Kidney (tissue), 14 donors: ENCODE data around the gene MAGEA6. TPM values are rescaled to one million over a fixed set of nuclear protein-coding genes. Genes with fewer than 3 reads are reported as not detected.

Source experiments
- DNase-seq, 5 donors: peaks; one replicate each; pipeline ENCODE4 v3.0.0-alpha.2; 2013 to 2020
- FAIRE-seq: peaks from 2 replicates; lab custom pipeline; 2012; peaks lifted over from hg19 to GRCh38; lab: Jason Lieb, UNC
- H3K27ac ChIP-seq, 2 donors: one replicate each; pipeline ENCODE4 v1.7.0; 2013; ENCODE audit warnings: low read depth in 2 of 2, low read length in 2 of 2, inconsistent platforms in 1 of 2
- H3K27me3 ChIP-seq: one replicate; pipeline ENCODE4 v1.7.1; 2013; ENCODE audit warnings: low read length, inconsistent platforms; ENCODE audit not compliant: control insufficient read depth, insufficient read depth
- H3K36me3 ChIP-seq, 3 donors: one replicate each; pipeline versions ENCODE4 v1.7.0 to v1.7.1; 2013; ENCODE audit warnings: low read length in 3 of 3, control low read depth in 1 of 3, inconsistent platforms in 1 of 3; ENCODE audit not compliant: insufficient read depth in 3 of 3, control insufficient read depth in 2 of 3
- H3K4me1 ChIP-seq, 3 donors: one replicate each; pipeline versions ENCODE4 v1.7.0 to v1.7.1; 2013; ENCODE audit warnings: low read length in 3 of 3, inconsistent platforms in 1 of 3, low read depth in 1 of 3; ENCODE audit not compliant: control insufficient read depth in 2 of 3, insufficient read depth in 2 of 3
- H3K4me3 ChIP-seq, 3 donors: one replicate each; pipeline versions ENCODE4 v1.7.0 to v1.8.1; 2013; ENCODE audit warnings: low read length in 3 of 3, control low read depth in 1 of 3, inconsistent platforms in 1 of 3
- H3K9ac ChIP-seq, 3 donors: one replicate each; pipeline versions ENCODE4 v1.7.0 to v1.7.1; 2013; ENCODE audit warnings: low read length in 3 of 3, control low read depth in 1 of 3, inconsistent platforms in 1 of 3
- H3K9me3 ChIP-seq, 3 donors: one replicate each; pipeline versions ENCODE4 v1.7.0 to v1.7.1; 2013; ENCODE audit warnings: low read length in 3 of 3, control low read depth in 1 of 3, inconsistent platforms in 1 of 3; ENCODE audit not compliant: control insufficient read depth in 2 of 3, insufficient read depth in 1 of 3
- CTCF ChIP-seq: IDR thresholded peaks from 3 replicates; pipeline ENCODE4 v1.5.1; 2012; ENCODE audit warnings: mild to moderate bottlenecking, moderate library complexity, borderline replicate concordance; ENCODE audit not compliant: insufficient read depth; ENCODE audit errors: extremely low read depth
- intact Hi-C: fragments of 100-400 bp; cut with DNase I; formaldehyde crosslinking; loops from one replicate; pipeline ENCODE4 v1.11.1; 2022
- polyA plus RNA-seq: library from polyadenylated mRNA; stranded (reverse); fragments of 350-450 nt; fragmentation: Illumina TruSeq; extraction: RNeasy Lipid Tissue Mini Kit (QIAGEN cat#74804); gene quantifications from one replicate; pipeline ENCODE4 v1.2.3, GENCODE V29; 2014; ENCODE audit warnings: low read depth, low replicate concordance; ENCODE audit not compliant: insufficient read depth
- total RNA-seq: library from RNA; stranded (reverse); fragmentation: NEBNext Ultra II Directional; extraction: Animal tissue kit (Norgen Biotek cat#: 25700); gene quantifications from one replicate; pipeline ENCODE4 v1.2.1, GENCODE V29; 2021
- donor health status: control.
- donor health status: control.
- donor health status: control.
- donor health status: control.
- donor health status: control.
- donor health status: DM: yes; HTN: yes; CAD: no.
- donor health status: Normal renal cell carcinoma (clear cell type).

The MAGEA6 gene
- total and polyA plus RNA-seq, 2 donors from 2014 or later = not detected

DNA sequence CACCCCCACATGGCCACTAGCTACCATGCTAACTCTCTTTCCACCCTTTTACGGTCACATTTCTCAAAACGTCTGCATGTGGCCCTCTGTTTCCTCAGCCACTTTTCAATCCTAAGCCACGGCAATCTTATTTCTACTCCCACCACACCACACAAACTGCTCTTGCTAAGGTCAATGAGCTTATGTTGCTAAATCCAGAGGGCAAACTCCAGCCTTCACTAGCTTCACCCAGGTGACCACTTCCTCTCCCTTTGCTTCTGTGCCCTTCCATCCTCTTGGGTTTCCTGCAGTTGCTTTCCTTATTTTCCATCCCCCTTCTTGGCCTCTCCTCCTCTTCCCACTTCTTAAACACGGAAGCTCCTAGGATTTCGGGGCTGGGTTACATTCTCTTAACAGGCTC lies 44.6 kb upstream of the MAGEA6 start:
- DNase-seq = peak in 1 of 5 donors; percentile 14
- no peak for FAIRE-seq
- intact Hi-C loops = no loop called here

DNA sequence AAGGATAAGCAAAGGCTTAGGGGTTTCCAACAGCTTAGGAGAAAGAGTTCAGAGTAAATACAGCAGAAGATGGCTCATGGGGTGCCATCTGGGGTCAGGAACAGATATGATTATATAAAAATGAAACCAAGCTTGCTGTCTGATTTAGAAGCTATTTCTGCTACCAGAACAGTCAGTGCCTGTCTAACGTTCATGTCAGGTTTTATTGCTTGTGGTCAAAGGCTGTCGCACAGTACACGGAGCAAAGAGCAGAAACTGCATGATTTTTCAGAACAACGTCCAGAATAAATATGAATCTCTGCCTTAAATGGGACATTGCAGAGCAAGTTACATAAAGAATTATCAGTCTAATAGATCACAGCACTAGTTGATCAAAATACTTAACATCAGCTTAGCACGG lies 43.7 kb upstream of the MAGEA6 start:
- intact Hi-C loops = no loop called here
- H3K4me1 ChIP-seq = no peaks in the 10 kb centered on the region
- no peak overlapping the region for H3K4me3 ChIP-seq
- no peaks in the 10 kb centered on the region for H3K9me3 ChIP-seq
- TF ChIP-seq CTCF = no peak
- no peaks in the 10 kb centered on the region for H3K36me3 ChIP-seq
- H3K9ac ChIP-seq = no peak overlapping the region
- no peak overlapping the region for H3K27ac ChIP-seq
- FAIRE-seq (no peak), DNase-seq (peak in 1 of 5 donors; percentile 29)
- no peaks in the 10 kb centered on the region for H3K27me3 ChIP-seq

More for the DNA sequence above, 44.6 kb upstream of the MAGEA6 start:
- no peaks in the 10 kb centered on the region for H3K36me3 ChIP-seq
- H3K27me3 ChIP-seq = no peaks in the 10 kb centered on the region
- no peak overlapping the region for H3K27ac ChIP-seq
- no peak overlapping the region for H3K4me3 ChIP-seq
- H3K4me1 ChIP-seq = no peaks in the 10 kb centered on the region
- no peak for TF ChIP-seq CTCF
- no peak overlapping the region for H3K9ac ChIP-seq
- H3K9me3 ChIP-seq = no peaks in the 10 kb centered on the region

DNA sequence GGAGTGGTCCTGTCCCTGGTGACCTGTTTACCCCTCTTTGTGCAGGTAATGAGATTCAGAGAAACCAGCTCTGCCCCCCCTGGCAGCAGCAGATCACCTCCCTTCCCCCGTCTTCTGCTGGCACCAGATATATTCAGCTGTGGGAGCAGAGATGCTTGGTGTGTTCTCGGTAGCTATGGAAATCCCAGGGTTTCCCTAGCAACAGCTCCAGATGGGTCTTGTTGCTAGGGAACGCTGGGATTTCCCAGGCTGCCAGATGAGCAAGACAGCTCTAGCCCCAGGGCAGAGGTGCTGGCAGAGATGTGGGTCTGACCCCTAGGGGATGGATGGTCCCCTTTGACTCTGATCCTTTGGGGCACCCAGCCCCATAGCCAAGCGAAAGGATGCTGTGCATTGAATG lies 40.9 kb upstream of the MAGEA6 start:
- Histone ChIP-seq H3K4me3 (no peak overlapping the region), H3K27me3 (no peaks in the 10 kb centered on the region), H3K4me1 (no peaks in the 10 kb centered on the region), H3K36me3 (no peaks in the 10 kb centered on the region), H3K9me3 (no peaks in the 10 kb centered on the region), H3K27ac (no peak overlapping the region), H3K9ac (no peak overlapping the region)
- no peak for TF ChIP-seq CTCF
- no peak for DNase-seq
- intact Hi-C loops = no loop called here
- no peak for FAIRE-seq

- no peak overlapping the region for H3K9ac ChIP-seq
- DNase-seq (no peak), FAIRE-seq (no peak)
- H3K9me3 ChIP-seq = no peaks in the 10 kb centered on the region
- H3K4me3 ChIP-seq = no peak overlapping the region
- H3K4me1 ChIP-seq = no peaks in the 10 kb centered on the region
- no peak for TF ChIP-seq CTCF
- no peaks in the 10 kb centered on the region for H3K36me3 ChIP-seq
- no peaks in the 10 kb centered on the region for H3K27me3 ChIP-seq
- no peak overlapping the region for H3K27ac ChIP-seq
- intact Hi-C loops = no loop called here
These were observed 36.5 kb upstream of the MAGEA6 start for GRCh38 chrX:152806035-152806434.
